SKM-1 treated with dmso at 0.1 percent for 144 hours (cell line): Measurements from ENCODE around the gene FADS6.
A peak's percentile ranks its signal among the peaks of the same experiment; 100 is the strongest.

Source experiments
- DNase-seq: peaks from one replicate; lab custom pipeline; 2025; ENCODE audit not compliant: unreplicated experiment; lab: John Stamatoyannopoulos, UW

The FADS6 gene

GRCh38 chr17:74833501-74834377, 59.7 kb downstream of the FADS6 start:
- peak; percentile 78 for DNase-seq

GRCh38 chr17:74832421-74832820, 61.0 kb downstream of the FADS6 start:
- DNase-seq = no peak

GRCh38 chr17:74831444-74832146, 61.8 kb downstream of the FADS6 start:
- no peak for DNase-seq

- DNase-seq = no peak
Measured at GRCh38 chr17:74830861-74831260, 62.6 kb downstream of the FADS6 start.

- DNase-seq = no peak
Measured at GRCh38 chr17:74827800-74828199, 65.6 kb downstream of the FADS6 start.
